Fibroblast of lung (primary cell): Measurements from ENCODE around the gene STAP2.

Source experiments
- CTCF ChIP-seq, 2 donors: IDR thresholded peaks in 1 of 2; conservative IDR thresholded peaks in 1 of 2; 1 replicate in 1 of 2; 2 replicates in 1 of 2; pipeline ENCODE4 v1.5.1; 2011 to 2012; ENCODE audit warnings: low read length in 2 of 2, control low read depth in 1 of 2, inconsistent platforms in 1 of 2, low read depth in 1 of 2, mild to moderate bottlenecking in 1 of 2
- EZH2 ChIP-seq: IDR thresholded peaks from 2 replicates; pipeline ENCODE4 v1.5.1; 2012; ENCODE audit warnings: low read length, control low read depth, mild to moderate bottlenecking; ENCODE audit errors: missing control alignments

- no peak for TF ChIP-seq CTCF (conservative IDR thresholded peaks at IDR 0.05 in 1 of 2, IDR thresholded peaks at IDR 0.05 in 1 of 2; ENCODE audit: low read depth in 1 of 2, low read length in 2 of 2)
- TF ChIP-seq EZH2: no peak
Observed at GRCh38 chr19:4368128-4368820, 29.6 kb upstream of the STAP2 start.
